GM23338 (cell line): ENCODE results near the gene MAP3K13. TPM values are rescaled to one million over a fixed set of nuclear protein-coding genes. Genes with fewer than 3 reads are reported as not detected.

ENCODE experiments used
- ATAC-seq: fragments of 200-7000 bp; cut with Tn5 transposase; 3 replicates; pipeline ENCODE4 v1.9.1; 2020
- DNase-seq: peaks from one replicate; pipeline ENCODE4 v3.0.0-alpha.2; 2015; ENCODE audit warnings: low spot score
- H2AFZ ChIP-seq: fragments of 200-600 bp; sonication (generic); 2 replicates; pipeline ENCODE4 v1.8.0; 2016; ENCODE audit warnings: antibody characterized with exemption, mild to moderate bottlenecking, moderate library complexity
- H3F3A ChIP-seq: fragments of 200-600 bp; sonication (generic); replicated peaks from 2 replicates; pipeline ENCODE4 v1.8.0; 2017; ENCODE audit warnings: antibody characterized with exemption, mixed run types, low read depth
- H3K27ac ChIP-seq: fragments of 200-600 bp; sonication (generic); 2 replicates; pipeline ENCODE4 v1.6.1; 2016; ENCODE audit warnings: low read depth
- H3K27me3 ChIP-seq: fragments of 200-600 bp; sonication (generic); 2 replicates; pipeline ENCODE4 v1.8.0; 2016; ENCODE audit warnings: mild to moderate bottlenecking, mixed run types, moderate library complexity; ENCODE audit not compliant: insufficient read depth
- H3K36me3 ChIP-seq: fragments of 200-600 bp; sonication (generic); 2 replicates; pipeline ENCODE4 v1.8.0; 2016; ENCODE audit warnings: mild to moderate bottlenecking; ENCODE audit not compliant: insufficient read depth
- H3K4me1 ChIP-seq: fragments of 200-600 bp; sonication (generic); 2 replicates; pipeline ENCODE4 v1.8.0; 2016; ENCODE audit warnings: mild to moderate bottlenecking, moderate library complexity; ENCODE audit not compliant: insufficient read depth
- H3K4me2 ChIP-seq: fragments of 200-600 bp; sonication (generic); 2 replicates; pipeline ENCODE4 v1.7.1; 2017; ENCODE audit warnings: mixed run types
- H3K4me3 ChIP-seq: fragments of 200-600 bp; sonication (generic); 2 replicates; pipeline ENCODE4 v1.6.1; 2016; ENCODE audit warnings: mixed run types
- H3K79me2 ChIP-seq: fragments of 200-600 bp; sonication (generic); replicated peaks from 2 replicates; pipeline ENCODE4 v1.8.0; 2017; ENCODE audit warnings: mild to moderate bottlenecking; ENCODE audit not compliant: insufficient read depth
- H3K9me2 ChIP-seq: fragments of 200-600 bp; sonication (generic); 2 replicates; pipeline ENCODE4 v1.8.0; 2017; ENCODE audit not compliant: insufficient read depth
- H4K20me1 ChIP-seq: fragments of 200-600 bp; sonication (generic); replicated peaks from 2 replicates; pipeline ENCODE4 v1.8.0; 2017; ENCODE audit warnings: mild to moderate bottlenecking; ENCODE audit not compliant: insufficient read depth
- H3K27ac Mint-ChIP-seq: 2 replicates; pipeline ENCODE4 v1.8.0; 2020; ENCODE audit warnings: inconsistent platforms, mild to moderate bottlenecking, moderate library complexity, mixed read lengths
- H3K27me3 Mint-ChIP-seq: 3 replicates; pipeline ENCODE4 v1.8.0; 2022; ENCODE audit warnings: low read depth, mild to moderate bottlenecking, moderate library complexity, mixed read lengths, inconsistent platforms; ENCODE audit not compliant: insufficient read depth, poor library complexity
- H3K36me3 Mint-ChIP-seq: 3 replicates; pipeline ENCODE4 v1.8.0; 2021; ENCODE audit warnings: low read depth, mild to moderate bottlenecking, inconsistent platforms, moderate library complexity, mixed read lengths
- H3K4me1 Mint-ChIP-seq: 3 replicates; pipeline ENCODE4 v1.8.0; 2020; ENCODE audit warnings: mild to moderate bottlenecking, inconsistent platforms, mixed read lengths
- H3K4me3 Mint-ChIP-seq: 3 replicates; pipeline ENCODE4 v1.8.0; 2021; ENCODE audit warnings: moderate library complexity, mild to moderate bottlenecking, inconsistent platforms, mixed read lengths
- H3K9me3 Mint-ChIP-seq: 3 replicates; pipeline ENCODE4 v1.8.0; 2020; ENCODE audit warnings: moderate library complexity, mild to moderate bottlenecking, inconsistent platforms, mixed read lengths
- CREB1 ChIP-seq: fragments of 250-450 bp; sonication (Bioruptor Pico); IDR thresholded peaks from 2 replicates; pipeline ENCODE4 v1.5.0; 2020; ENCODE audit warnings: low read depth, mild to moderate bottlenecking, moderate library complexity
- EZH2 ChIP-seq: fragments of 200-600 bp; sonication (generic); IDR thresholded peaks from one replicate; pipeline ENCODE4 v1.8.0; 2017; ENCODE audit warnings: antibody characterized with exemption, mild to moderate bottlenecking, low read depth; ENCODE audit not compliant: unreplicated experiment
- EZH2phosphoT487 ChIP-seq: fragments of 200-600 bp; sonication (generic); IDR thresholded peaks from one replicate; pipeline ENCODE4 v1.8.1; 2018; ENCODE audit warnings: antibody characterized with exemption; ENCODE audit not compliant: unreplicated experiment
- JUNB ChIP-seq: IDR thresholded peaks from one replicate; pipeline ENCODE4 v1.6.1; 2016; ENCODE audit warnings: antibody characterized with exemption; ENCODE audit not compliant: unreplicated experiment
- NANOG ChIP-seq: IDR thresholded peaks from 2 replicates; pipeline ENCODE4 v1.6.1; 2016; ENCODE audit warnings: antibody characterized with exemption, borderline replicate concordance
- POLR2AphosphoS5 ChIP-seq: IDR thresholded peaks from 2 replicates; pipeline ENCODE4 v1.6.1; 2016; ENCODE audit warnings: antibody characterized with exemption, low read depth
- STAT1 ChIP-seq: IDR thresholded peaks from one replicate; pipeline ENCODE4 v1.6.1; 2016; ENCODE audit warnings: antibody characterized with exemption; ENCODE audit not compliant: unreplicated experiment
- ZNF114 ChIP-seq: fragments of 250-450 bp; sonication (Bioruptor Pico); IDR thresholded peaks from 2 replicates; pipeline ENCODE4 v1.5.0; 2020; ENCODE audit warnings: mild to moderate bottlenecking, moderate library complexity
- ZNF331 ChIP-seq: fragments of 250-450 bp; sonication (Bioruptor Pico); IDR thresholded peaks from 2 replicates; pipeline ENCODE4 v1.5.0; 2020; ENCODE audit warnings: low read depth, mild to moderate bottlenecking, moderate library complexity
- polyA plus RNA-seq: library from polyadenylated mRNA; unstranded; fragments of >200 nt; fragmentation: Nextera tagmentation; extraction: Ambion mirVana; gene quantifications from 2 replicates; pipeline ENCODE4 v1.2.1, GENCODE V29; 2016
- total RNA-seq: library from RNA; depleted of rRNA; stranded (reverse); fragments of >200 nt; shearing (Covaris generic); gene quantifications from 2 replicates; pipeline ENCODE4 v1.2.3, GENCODE V29; 2014
- TF ChIP-seq, protein P1 (sequence below), 2 experiments: fragments of 200-600 bp in 1 of 2; sonication (generic) in 1 of 2; conservative IDR thresholded peaks; 2 replicates each; pipeline versions ENCODE4 v1.5.1 to v1.6.1; 2016 to 2017; ENCODE audit warnings: antibody characterized with exemption in 2 of 2, low read depth in 2 of 2, mild to moderate bottlenecking in 2 of 2, moderate library complexity in 1 of 2
- TF ChIP-seq, protein P2 (sequence below): fragments of 250-450 bp; sonication (Bioruptor Pico); IDR thresholded peaks from 2 replicates; pipeline ENCODE4 v1.5.0; 2020; ENCODE audit warnings: mild to moderate bottlenecking, moderate library complexity
- TF ChIP-seq, protein P3 (sequence below): IDR thresholded peaks from 2 replicates; pipeline ENCODE4 v1.6.1; 2016; ENCODE audit warnings: antibody characterized with exemption
- TF ChIP-seq, protein P4 (sequence below): IDR thresholded peaks from one replicate; pipeline ENCODE4 v1.6.1; 2018; ENCODE audit warnings: antibody characterized with exemption; ENCODE audit not compliant: unreplicated experiment

Gene MAP3K13
- total and polyA plus RNA-seq, 2 experiments from 2014 or later, result 10.7 to 129 TPM

DNA sequence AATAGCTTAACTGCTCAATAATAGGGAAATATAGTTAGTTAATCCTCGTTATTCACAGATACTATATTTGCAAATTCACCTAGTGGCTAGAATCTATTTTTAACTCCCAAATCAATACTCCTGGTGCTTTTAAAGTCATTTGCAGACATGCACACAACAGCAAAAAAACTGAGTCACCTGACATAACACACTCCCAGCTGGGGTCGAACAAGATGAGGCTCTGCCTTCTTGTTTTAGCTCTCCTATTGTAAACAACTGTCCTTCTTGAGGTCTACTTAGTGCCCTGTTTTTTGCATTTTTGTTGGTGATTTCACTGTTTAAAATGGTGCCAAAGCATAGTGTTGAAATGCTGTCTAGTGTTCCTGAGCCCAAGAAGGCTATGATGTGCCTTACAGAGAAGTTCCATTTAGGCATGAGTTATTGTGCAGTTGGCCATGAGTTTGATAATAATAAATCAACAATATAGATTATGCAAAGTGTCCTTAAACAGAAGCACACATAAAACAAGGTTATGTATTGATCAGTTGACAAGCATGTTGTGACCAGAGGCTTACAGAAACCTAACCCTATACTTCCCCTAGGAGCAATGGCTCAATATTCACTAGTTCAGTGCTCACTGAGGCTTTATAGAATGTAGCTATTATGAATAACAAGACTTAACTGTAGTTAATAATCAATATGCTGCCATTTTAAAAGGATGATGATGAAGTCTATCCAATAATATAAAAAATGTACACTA, 18.6 kb downstream of the MAP3K13 start:
- H3K9me3 Mint-ChIP-seq, result peaks cover 24% of the 10 kb centered on the region
- peaks cover 2% of the 10 kb centered on the region for H3K27me3 Mint-ChIP-seq

More for the DNA sequence above, 18.6 kb downstream of the MAP3K13 start:
- no peak overlapping the region for H3K27ac Mint-ChIP-seq
- Histone ChIP-seq H3K36me3 (no peaks in the 10 kb centered on the region), H3K27me3 (no peaks in the 10 kb centered on the region), H3K4me1 (no peaks in the 10 kb centered on the region), H3K79me2 (no peaks in the 10 kb centered on the region), H2AFZ (no peak overlapping the region), H3K4me3 (no peak overlapping the region), H4K20me1 (no peaks in the 10 kb centered on the region), H3F3A (no peaks in the 10 kb centered on the region), H3K27ac (no peak overlapping the region), H3K9me2 (no peaks in the 10 kb centered on the region), H3K4me2 (no peak overlapping the region)
- H3K4me1 Mint-ChIP-seq, result no peaks in the 10 kb centered on the region
- TF ChIP-seq, protein P1, sequence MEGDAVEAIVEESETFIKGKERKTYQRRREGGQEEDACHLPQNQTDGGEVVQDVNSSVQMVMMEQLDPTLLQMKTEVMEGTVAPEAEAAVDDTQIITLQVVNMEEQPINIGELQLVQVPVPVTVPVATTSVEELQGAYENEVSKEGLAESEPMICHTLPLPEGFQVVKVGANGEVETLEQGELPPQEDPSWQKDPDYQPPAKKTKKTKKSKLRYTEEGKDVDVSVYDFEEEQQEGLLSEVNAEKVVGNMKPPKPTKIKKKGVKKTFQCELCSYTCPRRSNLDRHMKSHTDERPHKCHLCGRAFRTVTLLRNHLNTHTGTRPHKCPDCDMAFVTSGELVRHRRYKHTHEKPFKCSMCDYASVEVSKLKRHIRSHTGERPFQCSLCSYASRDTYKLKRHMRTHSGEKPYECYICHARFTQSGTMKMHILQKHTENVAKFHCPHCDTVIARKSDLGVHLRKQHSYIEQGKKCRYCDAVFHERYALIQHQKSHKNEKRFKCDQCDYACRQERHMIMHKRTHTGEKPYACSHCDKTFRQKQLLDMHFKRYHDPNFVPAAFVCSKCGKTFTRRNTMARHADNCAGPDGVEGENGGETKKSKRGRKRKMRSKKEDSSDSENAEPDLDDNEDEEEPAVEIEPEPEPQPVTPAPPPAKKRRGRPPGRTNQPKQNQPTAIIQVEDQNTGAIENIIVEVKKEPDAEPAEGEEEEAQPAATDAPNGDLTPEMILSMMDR (conservative IDR thresholded peaks at IDR 0.05; ENCODE audit: low read depth in 2 of 2), result no peak
- TF ChIP-seq ZNF331 (CRISPR knock-in tag), result no peak
- TF ChIP-seq NANOG, result no peak
- TF ChIP-seq, protein P2, sequence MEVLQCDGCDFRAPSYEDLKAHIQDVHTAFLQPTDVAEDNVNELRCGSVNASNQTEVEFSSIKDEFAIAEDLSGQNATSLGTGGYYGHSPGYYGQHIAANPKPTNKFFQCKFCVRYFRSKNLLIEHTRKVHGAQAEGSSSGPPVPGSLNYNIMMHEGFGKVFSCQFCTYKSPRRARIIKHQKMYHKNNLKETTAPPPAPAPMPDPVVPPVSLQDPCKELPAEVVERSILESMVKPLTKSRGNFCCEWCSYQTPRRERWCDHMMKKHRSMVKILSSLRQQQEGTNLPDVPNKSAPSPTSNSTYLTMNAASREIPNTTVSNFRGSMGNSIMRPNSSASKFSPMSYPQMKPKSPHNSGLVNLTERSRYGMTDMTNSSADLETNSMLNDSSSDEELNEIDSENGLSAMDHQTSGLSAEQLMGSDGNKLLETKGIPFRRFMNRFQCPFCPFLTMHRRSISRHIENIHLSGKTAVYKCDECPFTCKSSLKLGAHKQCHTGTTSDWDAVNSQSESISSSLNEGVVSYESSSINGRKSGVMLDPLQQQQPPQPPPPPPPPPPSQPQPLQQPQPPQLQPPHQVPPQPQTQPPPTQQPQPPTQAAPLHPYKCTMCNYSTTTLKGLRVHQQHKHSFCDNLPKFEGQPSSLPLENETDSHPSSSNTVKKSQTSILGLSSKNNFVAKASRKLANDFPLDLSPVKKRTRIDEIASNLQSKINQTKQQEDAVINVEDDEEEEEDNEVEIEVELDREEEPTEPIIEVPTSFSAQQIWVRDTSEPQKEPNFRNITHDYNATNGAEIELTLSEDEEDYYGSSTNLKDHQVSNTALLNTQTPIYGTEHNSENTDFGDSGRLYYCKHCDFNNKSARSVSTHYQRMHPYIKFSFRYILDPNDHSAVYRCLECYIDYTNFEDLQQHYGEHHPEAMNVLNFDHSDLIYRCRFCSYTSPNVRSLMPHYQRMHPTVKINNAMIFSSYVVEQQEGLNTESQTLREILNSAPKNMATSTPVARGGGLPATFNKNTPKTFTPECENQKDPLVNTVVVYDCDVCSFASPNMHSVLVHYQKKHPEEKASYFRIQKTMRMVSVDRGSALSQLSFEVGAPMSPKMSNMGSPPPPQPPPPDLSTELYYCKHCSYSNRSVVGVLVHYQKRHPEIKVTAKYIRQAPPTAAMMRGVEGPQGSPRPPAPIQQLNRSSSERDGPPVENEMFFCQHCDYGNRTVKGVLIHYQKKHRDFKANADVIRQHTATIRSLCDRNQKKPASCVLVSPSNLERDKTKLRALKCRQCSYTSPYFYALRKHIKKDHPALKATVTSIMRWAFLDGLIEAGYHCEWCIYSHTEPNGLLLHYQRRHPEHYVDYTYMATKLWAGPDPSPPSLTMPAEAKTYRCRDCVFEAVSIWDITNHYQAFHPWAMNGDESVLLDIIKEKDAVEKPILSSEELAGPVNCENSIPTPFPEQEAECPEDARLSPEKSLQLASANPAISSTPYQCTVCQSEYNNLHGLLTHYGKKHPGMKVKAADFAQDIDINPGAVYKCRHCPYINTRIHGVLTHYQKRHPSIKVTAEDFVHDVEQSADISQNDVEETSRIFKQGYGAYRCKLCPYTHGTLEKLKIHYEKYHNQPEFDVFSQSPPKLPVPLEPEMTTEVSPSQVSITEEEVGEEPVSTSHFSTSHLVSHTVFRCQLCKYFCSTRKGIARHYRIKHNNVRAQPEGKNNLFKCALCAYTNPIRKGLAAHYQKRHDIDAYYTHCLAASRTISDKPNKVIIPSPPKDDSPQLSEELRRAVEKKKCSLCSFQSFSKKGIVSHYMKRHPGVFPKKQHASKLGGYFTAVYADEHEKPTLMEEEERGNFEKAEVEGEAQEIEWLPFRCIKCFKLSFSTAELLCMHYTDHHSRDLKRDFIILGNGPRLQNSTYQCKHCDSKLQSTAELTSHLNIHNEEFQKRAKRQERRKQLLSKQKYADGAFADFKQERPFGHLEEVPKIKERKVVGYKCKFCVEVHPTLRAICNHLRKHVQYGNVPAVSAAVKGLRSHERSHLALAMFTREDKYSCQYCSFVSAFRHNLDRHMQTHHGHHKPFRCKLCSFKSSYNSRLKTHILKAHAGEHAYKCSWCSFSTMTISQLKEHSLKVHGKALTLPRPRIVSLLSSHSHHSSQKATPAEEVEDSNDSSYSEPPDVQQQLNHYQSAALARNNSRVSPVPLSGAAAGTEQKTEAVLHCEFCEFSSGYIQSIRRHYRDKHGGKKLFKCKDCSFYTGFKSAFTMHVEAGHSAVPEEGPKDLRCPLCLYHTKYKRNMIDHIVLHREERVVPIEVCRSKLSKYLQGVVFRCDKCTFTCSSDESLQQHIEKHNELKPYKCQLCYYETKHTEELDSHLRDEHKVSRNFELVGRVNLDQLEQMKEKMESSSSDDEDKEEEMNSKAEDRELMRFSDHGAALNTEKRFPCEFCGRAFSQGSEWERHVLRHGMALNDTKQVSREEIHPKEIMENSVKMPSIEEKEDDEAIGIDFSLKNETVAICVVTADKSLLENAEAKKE (CRISPR knock-in tag), result no peak
- TF ChIP-seq POLR2AphosphoS5, result no peak
- TF ChIP-seq, protein P3, sequence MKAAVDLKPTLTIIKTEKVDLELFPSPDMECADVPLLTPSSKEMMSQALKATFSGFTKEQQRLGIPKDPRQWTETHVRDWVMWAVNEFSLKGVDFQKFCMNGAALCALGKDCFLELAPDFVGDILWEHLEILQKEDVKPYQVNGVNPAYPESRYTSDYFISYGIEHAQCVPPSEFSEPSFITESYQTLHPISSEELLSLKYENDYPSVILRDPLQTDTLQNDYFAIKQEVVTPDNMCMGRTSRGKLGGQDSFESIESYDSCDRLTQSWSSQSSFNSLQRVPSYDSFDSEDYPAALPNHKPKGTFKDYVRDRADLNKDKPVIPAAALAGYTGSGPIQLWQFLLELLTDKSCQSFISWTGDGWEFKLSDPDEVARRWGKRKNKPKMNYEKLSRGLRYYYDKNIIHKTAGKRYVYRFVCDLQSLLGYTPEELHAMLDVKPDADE, result no peak
- TF ChIP-seq, protein P4, sequence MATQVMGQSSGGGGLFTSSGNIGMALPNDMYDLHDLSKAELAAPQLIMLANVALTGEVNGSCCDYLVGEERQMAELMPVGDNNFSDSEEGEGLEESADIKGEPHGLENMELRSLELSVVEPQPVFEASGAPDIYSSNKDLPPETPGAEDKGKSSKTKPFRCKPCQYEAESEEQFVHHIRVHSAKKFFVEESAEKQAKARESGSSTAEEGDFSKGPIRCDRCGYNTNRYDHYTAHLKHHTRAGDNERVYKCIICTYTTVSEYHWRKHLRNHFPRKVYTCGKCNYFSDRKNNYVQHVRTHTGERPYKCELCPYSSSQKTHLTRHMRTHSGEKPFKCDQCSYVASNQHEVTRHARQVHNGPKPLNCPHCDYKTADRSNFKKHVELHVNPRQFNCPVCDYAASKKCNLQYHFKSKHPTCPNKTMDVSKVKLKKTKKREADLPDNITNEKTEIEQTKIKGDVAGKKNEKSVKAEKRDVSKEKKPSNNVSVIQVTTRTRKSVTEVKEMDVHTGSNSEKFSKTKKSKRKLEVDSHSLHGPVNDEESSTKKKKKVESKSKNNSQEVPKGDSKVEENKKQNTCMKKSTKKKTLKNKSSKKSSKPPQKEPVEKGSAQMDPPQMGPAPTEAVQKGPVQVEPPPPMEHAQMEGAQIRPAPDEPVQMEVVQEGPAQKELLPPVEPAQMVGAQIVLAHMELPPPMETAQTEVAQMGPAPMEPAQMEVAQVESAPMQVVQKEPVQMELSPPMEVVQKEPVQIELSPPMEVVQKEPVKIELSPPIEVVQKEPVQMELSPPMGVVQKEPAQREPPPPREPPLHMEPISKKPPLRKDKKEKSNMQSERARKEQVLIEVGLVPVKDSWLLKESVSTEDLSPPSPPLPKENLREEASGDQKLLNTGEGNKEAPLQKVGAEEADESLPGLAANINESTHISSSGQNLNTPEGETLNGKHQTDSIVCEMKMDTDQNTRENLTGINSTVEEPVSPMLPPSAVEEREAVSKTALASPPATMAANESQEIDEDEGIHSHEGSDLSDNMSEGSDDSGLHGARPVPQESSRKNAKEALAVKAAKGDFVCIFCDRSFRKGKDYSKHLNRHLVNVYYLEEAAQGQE, result no peak
- TF ChIP-seq CREB1 (CRISPR knock-in tag), result no peak
- TF ChIP-seq ZNF114, result no peak
- no peak for TF ChIP-seq EZH2phosphoT487
- no peak for TF ChIP-seq STAT1
- no peak for TF ChIP-seq EZH2
- TF ChIP-seq JUNB, result no peak
- H3K4me3 Mint-ChIP-seq, result no peak overlapping the region
- DNase-seq (no peak), ATAC-seq (no peak)
- peaks cover 12% of the 10 kb centered on the region for H3K36me3 Mint-ChIP-seq
